Subcutaneous adipose tissue (tissue), 4 donors: ENCODE data around the gene USP7. TPM values are rescaled to one million over a fixed set of nuclear protein-coding genes. Genes with fewer than 3 reads are reported as not detected.

Experiments
- total RNA-seq, 4 donors: library from RNA; depleted of rRNA; stranded (reverse); fragments of >200 nt; gene quantifications; one replicate each; pipeline ENCODE4 v1.1.0, GENCODE V29; 2016
- TF ChIP-seq, protein P1 (sequence below): fragments of 450-650 bp; IDR thresholded peaks from one replicate; pipeline ENCODE4 v1.5.1; 2016; ENCODE audit warnings: low read depth, mild to moderate bottlenecking, control low read depth, antibody characterized with exemption, moderate library complexity

The USP7 gene
- total RNA-seq, 4 donors from 2014 or later, result 75.7 to 158 (median 85.1) TPM

DNA sequence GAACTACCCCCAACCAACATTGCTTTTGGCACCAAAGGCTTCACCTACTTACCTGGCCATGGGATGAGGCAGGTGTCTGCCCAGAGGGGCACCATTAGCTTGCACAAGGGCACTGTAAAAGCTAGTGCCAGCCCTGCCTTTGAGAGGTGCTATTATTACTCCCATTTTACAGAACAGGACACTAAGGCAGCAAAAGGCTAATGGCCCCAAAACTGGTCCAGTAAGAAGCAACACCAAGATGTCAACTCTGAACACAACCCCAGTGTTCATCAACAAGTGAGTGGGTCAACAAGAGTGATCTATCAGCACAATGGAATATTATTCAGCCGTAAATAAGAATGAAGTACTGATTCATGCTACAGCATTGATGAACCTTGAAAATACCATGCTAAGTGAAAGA lies 7.7 kb upstream of the USP7 start:
- TF ChIP-seq, protein P1, sequence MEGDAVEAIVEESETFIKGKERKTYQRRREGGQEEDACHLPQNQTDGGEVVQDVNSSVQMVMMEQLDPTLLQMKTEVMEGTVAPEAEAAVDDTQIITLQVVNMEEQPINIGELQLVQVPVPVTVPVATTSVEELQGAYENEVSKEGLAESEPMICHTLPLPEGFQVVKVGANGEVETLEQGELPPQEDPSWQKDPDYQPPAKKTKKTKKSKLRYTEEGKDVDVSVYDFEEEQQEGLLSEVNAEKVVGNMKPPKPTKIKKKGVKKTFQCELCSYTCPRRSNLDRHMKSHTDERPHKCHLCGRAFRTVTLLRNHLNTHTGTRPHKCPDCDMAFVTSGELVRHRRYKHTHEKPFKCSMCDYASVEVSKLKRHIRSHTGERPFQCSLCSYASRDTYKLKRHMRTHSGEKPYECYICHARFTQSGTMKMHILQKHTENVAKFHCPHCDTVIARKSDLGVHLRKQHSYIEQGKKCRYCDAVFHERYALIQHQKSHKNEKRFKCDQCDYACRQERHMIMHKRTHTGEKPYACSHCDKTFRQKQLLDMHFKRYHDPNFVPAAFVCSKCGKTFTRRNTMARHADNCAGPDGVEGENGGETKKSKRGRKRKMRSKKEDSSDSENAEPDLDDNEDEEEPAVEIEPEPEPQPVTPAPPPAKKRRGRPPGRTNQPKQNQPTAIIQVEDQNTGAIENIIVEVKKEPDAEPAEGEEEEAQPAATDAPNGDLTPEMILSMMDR, result no peak

DNA sequence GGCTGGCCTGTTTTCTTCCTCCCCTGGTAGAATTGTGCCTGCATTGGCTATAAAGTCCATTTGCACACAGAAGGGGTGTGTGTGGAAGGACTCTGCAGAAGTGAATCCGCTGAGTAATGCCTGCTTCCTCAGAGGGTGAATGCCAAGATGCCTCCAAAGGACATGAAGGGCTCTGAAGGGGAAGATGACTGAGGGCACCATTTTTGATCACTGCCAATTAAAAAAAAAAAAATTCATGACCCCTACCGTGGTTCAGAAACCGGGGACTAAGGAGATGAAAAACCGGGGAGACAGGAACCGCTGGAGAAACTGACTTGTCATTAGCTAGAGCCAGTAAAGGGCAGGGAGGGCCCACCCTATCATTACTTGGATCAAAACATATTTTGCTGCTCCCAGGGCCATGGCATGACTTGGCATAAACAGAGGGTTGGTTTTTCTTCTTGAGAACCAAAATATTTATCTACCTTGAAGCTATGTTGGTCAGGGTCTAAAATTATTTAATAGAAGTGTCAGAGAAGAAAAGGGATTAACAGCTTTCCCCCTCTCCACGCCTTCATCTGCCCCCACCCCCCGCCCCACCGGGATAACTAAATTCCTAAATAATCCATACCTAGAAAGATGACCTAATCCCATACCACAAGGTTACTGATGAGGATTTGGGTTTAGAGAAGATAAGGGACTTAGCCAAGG lies 3.6 kb upstream of the USP7 start:
- TF ChIP-seq, protein P1, result no peak

DNA sequence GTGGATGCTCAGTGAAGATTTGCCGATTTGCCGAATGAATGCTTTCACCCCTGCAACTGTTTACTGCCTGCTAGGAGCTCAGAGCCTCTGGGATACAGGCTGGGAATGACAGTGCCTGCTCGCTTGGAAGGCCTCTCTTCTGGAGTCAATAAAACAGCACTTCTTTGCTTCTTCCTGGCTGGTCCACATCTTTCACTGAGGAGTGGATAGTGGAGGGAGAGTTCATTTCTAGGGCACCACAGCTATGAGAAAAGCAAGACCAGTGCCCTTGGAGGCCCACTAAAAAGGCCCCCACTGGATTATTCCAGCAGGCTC lies 3.1 kb upstream of the USP7 start:
- TF ChIP-seq, protein P1, result no peak

DNA sequence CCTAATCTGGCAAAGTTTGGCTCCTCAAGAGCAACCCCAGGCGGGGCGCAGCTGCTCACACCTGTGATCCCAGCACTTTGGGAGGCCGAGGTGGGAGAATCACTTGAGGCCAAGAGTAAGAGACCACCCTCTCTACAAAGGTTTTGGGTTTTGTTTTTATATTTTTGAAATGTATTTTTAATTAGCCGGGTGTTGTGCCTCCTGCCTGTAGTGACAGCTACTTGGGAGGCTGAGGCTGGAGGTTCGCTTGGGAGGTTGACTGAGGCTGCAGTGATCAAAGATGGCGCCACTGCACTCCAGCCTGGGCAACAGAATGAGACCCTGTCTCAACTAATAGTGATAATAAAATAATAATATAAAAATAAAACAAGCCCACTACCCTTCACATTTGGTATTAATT lies 756 bp upstream of the USP7 start:
- TF ChIP-seq, protein P1, result no peak

DNA sequence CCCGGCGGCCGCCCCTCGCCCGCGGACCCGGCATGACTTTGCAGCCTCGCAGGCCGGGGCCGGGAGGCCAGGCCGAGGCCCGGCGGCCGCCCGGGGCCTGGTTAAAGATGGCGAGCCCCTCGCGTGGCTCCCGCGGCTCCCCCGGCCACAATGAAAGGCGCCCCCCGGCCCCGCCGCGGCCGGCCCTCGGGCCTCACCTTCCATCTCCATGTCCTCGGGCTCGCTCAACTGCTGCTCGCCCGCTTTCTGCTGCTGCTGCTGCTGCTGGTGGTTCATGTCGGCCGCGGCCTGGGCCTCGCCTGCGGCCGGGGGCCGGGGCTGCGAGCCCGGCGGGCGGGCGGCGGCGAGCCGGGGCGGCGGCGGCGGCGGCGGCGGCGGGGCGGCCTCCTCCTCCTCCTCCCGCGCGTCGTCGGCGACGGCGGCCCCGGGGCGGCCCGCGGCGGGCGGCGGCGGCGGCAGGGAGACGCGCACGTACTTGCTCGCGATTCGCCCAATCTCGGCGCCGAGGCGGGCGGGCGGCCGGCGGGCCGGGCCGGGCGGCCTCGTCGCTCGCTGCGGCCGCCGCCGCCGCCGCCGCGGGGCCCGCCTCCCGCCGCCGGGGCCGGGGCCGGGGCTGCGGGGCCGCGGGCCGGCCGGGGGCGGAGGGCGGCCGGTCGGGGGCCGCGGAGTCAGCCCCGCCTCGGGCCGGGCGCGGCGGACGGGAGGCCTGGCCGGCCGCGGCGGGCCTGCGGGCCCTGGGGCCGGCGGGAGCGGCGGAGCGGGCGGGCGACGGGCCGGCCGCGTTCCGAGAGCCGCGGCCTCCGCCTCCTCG lies 491 bp downstream of the USP7 start:
- TF ChIP-seq, protein P1, result no peak

DNA sequence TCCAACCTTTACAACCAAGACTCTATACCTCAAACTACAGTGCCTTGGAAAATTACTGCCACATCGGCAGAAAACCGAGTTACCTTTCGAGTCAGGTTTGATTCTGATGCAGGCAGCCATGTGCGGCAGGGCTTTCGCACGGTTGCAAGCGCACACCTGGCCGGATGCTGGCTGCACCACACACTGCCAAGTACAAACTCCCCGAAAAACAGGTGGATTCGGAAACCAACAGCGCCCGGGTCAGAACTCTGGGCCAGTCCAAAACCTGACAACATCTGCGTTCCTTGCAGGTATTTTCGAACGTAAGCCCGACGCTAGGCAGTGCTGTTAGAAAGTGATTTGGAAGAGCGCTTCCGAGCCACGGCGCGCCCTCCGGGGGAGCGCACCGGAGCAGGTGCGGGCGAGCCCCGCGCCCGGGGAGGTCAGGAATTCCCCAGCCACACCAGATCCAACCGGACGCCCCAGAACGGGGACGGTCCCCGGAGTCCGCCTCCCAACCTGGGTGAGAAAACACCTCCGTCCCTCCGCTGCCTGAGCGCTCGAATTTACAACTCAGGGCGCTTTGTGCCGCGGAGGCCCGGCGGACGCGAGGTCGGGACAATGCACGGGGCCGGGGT lies 1.2 kb downstream of the USP7 start:
- TF ChIP-seq, protein P1, result no peak

DNA sequence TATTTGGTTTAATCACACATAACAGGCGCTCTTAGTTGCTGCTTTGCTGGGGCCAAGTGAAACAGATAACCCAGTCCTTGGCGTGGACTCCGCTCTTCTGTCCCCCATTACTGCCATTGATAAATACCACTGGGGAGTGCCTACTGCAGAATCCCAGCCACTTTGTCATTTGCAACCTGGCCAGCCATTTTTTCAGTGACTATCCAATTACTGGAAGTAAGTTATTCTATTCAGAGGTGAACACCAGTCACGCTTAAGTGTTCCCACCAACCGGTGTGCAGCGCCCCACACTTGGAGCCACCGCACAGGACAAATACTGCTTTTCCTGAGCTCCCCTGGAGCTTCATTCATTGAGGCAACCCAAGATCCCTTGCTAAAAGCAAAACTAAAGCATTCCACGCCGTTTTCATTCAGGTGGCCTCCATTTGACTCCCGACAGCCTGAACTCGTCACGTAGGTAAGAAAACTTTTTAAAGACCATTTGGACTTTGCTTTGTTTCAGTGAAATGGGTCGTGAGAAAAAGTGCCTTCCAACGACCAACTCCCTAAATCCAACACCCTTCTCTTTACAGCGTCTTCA lies 1.8 kb downstream of the USP7 start:
- TF ChIP-seq, protein P1, result no peak
